Hematopoietic multipotent progenitor cell treated with erythropoietin and hydrocortisone succinate and interleukin-3 and kit ligand, for 15 days (in vitro differentiated cells): ENCODE results near the gene SPINK14.

ENCODE experiments used
- DNase-seq: peaks from one replicate; pipeline ENCODE4 v3.0.0-alpha.2; 2015; ENCODE audit warnings: low spot score

SPINK14 gene

DNA sequence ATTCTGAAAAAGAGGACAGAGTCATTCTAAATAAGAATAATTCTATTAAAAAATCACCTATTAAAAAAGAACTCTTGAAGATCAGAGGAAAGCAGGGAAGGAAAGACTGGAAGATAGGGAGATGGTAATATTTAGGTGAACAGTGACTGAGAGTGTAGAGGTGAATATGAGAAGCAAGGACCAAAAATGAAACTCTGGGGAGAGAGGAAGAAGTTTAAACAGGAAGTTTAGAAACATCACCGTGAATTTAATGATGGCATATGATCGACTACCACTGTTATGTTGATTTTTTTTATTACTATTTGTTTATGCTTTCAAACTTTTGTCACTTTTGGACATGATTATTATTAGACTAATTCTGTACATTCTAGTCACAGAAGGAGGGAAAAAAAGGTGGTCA, 32.8 kb downstream of the SPINK14 start:
- DNase-seq, result no peak

DNA sequence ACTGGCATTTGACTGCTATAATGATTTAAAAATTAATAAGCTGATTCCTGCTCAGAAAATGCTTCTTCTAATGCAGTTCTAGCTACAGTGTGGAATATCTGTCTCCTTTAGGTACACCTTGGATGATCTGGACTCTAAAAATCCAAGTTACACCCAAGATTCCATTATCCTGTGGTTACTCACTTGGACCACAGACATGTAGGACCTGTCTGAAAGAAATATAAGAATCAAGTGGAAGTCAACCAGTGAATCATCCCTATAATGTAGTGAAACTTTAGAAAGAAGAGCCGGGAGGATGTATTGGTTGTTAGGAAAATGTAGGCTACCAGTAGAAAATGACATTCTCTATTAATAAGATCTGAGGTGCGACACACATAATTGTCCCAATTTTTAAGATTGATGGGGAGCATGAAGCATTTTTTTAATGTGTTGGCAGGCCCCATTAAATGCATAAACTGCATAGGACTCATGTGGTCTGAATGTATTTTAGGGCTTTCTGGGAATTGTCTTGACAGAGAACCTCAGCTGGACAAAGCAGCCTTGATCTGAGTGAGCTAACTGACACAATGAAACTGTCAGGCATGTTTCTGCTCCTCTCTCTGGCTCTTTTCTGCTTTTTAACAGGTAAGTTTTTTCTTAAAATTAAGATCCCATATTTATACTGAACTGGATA, 34.3 kb downstream of the SPINK14 start, which contains the start of gene SPINK6:
Gene SPINK6, plus strand, starts transcription at position 512 of the 673 bp plus-strand sequence. Its CDS starts 55 bp downstream, at position 567.
- no peak for DNase-seq

GRCh38 chr5:148205044-148205806, 36.9 kb downstream of the SPINK14 start:
- no peak for DNase-seq

- DNase-seq, result no peak
Measured at GRCh38 chr5:148205865-148206264, 37.5 kb downstream of the SPINK14 start.

GRCh38 chr5:148206620-148207019, 38.3 kb downstream of the SPINK14 start:
- DNase-seq, result no peak

- DNase-seq, result no peak
Measured at GRCh38 chr5:148208226-148208625, 39.9 kb downstream of the SPINK14 start.

DNA sequence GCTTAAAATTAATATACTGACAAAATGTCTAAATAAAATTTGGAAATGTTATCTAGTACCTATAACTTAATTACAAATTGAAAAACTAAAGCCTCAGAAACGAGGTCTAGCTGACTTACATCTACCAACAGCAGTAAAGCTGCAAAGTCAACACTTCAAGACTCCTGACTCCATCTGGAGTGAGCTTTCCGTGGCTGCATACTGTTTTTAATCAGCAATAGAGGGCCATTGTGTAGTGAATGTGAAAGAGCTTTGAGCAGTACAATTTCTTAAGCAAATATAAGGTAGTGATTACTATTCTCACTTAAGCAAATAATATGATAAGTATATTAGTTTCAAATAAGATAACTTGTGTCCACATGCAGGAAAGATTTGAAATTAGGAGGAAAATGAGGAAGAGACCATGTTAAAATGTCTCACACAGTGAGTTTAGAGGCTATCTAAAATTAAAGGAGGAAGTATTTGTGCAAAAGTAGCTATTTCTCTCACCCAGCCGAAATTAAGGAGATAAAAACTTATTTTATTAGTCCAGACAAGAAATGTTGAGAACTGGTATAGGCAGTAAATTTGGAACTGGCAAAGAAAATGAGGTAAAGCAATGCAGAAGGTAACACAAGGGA, 40.9 kb downstream of the SPINK14 start:
- no peak for DNase-seq

- DNase-seq, result no peak
Measured at GRCh38 chr5:148214665-148215185, 46.4 kb downstream of the SPINK14 start.

DNA sequence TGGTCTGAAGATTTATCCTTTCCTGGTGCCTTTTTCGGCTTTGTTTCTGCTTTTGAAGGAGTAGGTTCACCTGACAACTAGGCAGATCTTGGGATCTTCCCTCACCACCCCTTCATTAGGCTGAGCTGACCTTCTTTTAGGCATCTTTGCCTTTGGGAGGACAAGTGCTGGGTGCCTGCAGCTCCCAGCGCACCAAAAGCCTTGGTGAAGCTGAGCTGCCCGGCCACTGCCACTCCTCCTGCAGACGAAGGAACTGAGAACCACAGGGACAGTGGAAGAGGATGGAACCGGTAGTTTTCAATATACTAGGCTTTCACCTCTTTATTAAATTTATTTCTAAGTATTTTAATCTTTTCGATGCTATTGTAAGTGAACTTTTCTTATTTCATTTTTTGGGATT, 53.2 kb downstream of the SPINK14 start:
- DNase-seq, result no peak

DNA sequence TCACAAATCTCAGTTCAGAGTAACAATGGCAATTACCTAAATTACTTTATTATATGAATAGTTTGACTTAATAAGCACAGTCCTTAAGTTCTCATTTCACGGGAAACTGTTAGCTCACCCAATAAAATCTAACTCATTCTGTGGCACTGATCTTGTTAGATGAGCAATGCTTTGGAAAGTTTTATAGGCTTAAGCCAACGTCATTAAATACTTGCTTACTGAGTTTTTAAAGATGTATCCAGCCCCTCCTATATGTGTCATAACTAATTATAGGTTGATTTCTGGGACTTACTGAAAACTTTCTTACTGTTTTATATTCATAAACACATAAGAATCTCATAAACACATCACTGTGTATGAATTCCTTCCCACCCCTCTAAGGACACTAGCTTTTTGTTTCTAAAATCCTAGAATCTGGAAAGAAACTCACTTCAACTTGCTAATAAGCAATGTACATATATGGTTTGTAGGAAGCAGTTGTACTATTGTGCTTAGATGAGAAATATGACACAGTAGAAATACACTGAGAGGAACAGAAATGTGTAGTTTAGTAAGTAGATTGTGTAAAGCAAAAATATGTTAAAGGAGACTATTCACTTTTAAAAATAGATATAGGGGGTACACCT, 55.9 kb downstream of the SPINK14 start:
- DNase-seq, result no peak
